ENCODE data around the gene HAUS3. TPM values are rescaled to one million over a fixed set of nuclear protein-coding genes. Genes with fewer than 3 reads are reported as not detected.

HAUS3 gene
- total RNA-seq, 2 donors from 2014 or later, result 6.5 to 12.9 TPM

GRCh38 chr4:2256156-2256731 is 14.3 kb upstream of the HAUS3 start:
- H3K4me1 ChIP-seq (ENCODE audit: control insufficient read depth in 1 of 2, low read depth in 2 of 2), result peaks cover 43 to 77% of the 10 kb centered on the region in 2 donors
- H3K4me3 ChIP-seq, result peak overlapping the region; percentile 56
- H3K9me3 ChIP-seq, result no peaks in the 10 kb centered on the region
- peak; percentile 22 for DNase-seq (ENCODE audit: low spot score)
- H3K27ac ChIP-seq, result peak overlapping the region; percentile 91 to 93
- no peak for TF ChIP-seq CTCF (IDR thresholded peaks at IDR 0.05)
- ATAC-seq (ENCODE audit: insufficient number of reproducible peaks, low FRiP score, low read depth), result no peak
- peaks cover 25% of the 10 kb centered on the region for H3K36me3 ChIP-seq
- no peaks in the 10 kb centered on the region for H3K27me3 ChIP-seq (replicated peaks; ENCODE audit: insufficient read depth)

GRCh38 chr4:2255501-2256155 is 13.7 kb upstream of the HAUS3 start:
- DNase-seq (ENCODE audit: low spot score) (peak; percentile 11), ATAC-seq (ENCODE audit: insufficient number of reproducible peaks, low FRiP score, low read depth) (no peak)
- TF ChIP-seq CTCF (IDR thresholded peaks at IDR 0.05), result no peak
- H3K4me3 ChIP-seq, result peak overlapping the region; percentile 56
- peaks cover 43 to 73% of the 10 kb centered on the region in 2 donors for H3K4me1 ChIP-seq (ENCODE audit: control insufficient read depth in 1 of 2, low read depth in 2 of 2)
- peak overlapping the region; percentile 91 to 93 for H3K27ac ChIP-seq
- no peaks in the 10 kb centered on the region for H3K27me3 ChIP-seq (replicated peaks; ENCODE audit: insufficient read depth)
- no peaks in the 10 kb centered on the region for H3K9me3 ChIP-seq
- H3K36me3 ChIP-seq, result peaks cover 31% of the 10 kb centered on the region

GRCh38 chr4:2254665-2255500 is 13.0 kb upstream of the HAUS3 start:
- H3K4me1 ChIP-seq (ENCODE audit: control insufficient read depth in 1 of 2, low read depth in 2 of 2), result peaks cover 37 to 66% of the 10 kb centered on the region in 2 donors
- no peaks in the 10 kb centered on the region for H3K9me3 ChIP-seq
- DNase-seq (ENCODE audit: low spot score), result peak; percentile 1
- H3K36me3 ChIP-seq, result peaks cover 39% of the 10 kb centered on the region
- peak overlapping the region; percentile 91 to 93 for H3K27ac ChIP-seq
- peak overlapping the region; percentile 56 for H3K4me3 ChIP-seq
- no peaks in the 10 kb centered on the region for H3K27me3 ChIP-seq (replicated peaks; ENCODE audit: insufficient read depth)
- no peak for ATAC-seq (ENCODE audit: insufficient number of reproducible peaks, low FRiP score, low read depth)
- TF ChIP-seq CTCF (IDR thresholded peaks at IDR 0.05), result no peak

- Histone ChIP-seq H3K4me1 (ENCODE audit: control insufficient read depth in 1 of 2, low read depth in 2 of 2) (peaks cover 24 to 51% of the 10 kb centered on the region in 2 donors), H3K36me3 (peaks cover 52% of the 10 kb centered on the region), H3K27ac (no peak overlapping the region), H3K9me3 (no peaks in the 10 kb centered on the region), H3K27me3 (replicated peaks; ENCODE audit: insufficient read depth) (no peaks in the 10 kb centered on the region), H3K4me3 (no peak overlapping the region)
- DNase-seq (ENCODE audit: low spot score), result peak; percentile 1
- TF ChIP-seq CTCF (IDR thresholded peaks at IDR 0.05), result no peak
- no peak for ATAC-seq (ENCODE audit: insufficient number of reproducible peaks, low FRiP score, low read depth)
Observed at GRCh38 chr4:2253160-2254084, 11.5 kb upstream of the HAUS3 start.
